HCT116 (cell line): ENCODE results near the gene ANAPC4. TPM values are rescaled to one million over a fixed set of nuclear protein-coding genes. Genes with fewer than 3 reads are reported as not detected.

ENCODE experiments used
- ATAC-seq: fragments of 200-7000 bp; cut with Tn5 transposase; 2 replicates; pipeline ENCODE4 v1.9.1; 2020; ENCODE audit warnings: mild to moderate bottlenecking, moderate library complexity
- BruUV-seq: library from RNA; stranded (reverse); fragments of 400-500 nt; replicated peaks from 2 replicates; lab custom pipeline; 2021; lab: Mats Ljungman, UMichigan
- CTCF ChIA-PET: fragments of 300-600 bp; sonication (Branson Sonifier 250); formaldehyde crosslinking; loops from one replicate; lab custom pipeline; 2021; ENCODE audit warnings: antibody characterized with exemption; lab: Charles Lee
- POLR2A ChIA-PET: fragments of 300-600, 350-600 bp; sonication (Branson Sonifier 250); formaldehyde crosslinking; loops from one replicate; lab custom pipeline; 2021; ENCODE audit warnings: antibody characterized with exemption; lab: Charles Lee
- RAD21 ChIA-PET, 2 experiments: fragments of 300-600 bp; sonication (Branson Sonifier 250); formaldehyde crosslinking; loops; one replicate each; lab custom pipeline; 2023; ENCODE audit warnings: low total read pairs in 2 of 2; ENCODE audit not compliant: uncharacterized antibody in 2 of 2, unreplicated experiment in 2 of 2, low non-redundant PET in 1 of 2; lab: Charles Lee
- DNase-seq: peaks from one replicate; pipeline ENCODE4 v3.0.0-alpha.2; 2010; ENCODE audit warnings: low read depth, low spot score
- H2AFZ ChIP-seq: fragments of 200-600 bp; shearing (Covaris generic), sonication (generic); 2 replicates; pipeline ENCODE4 v1.6.1; 2017; ENCODE audit warnings: low read depth, mixed run types, mixed read lengths, antibody characterized with exemption, low read length; ENCODE audit not compliant: poor library complexity, severe bottlenecking
- H3K27ac ChIP-seq: 2 replicates; pipeline ENCODE4 v1.5.1; 2012; ENCODE audit warnings: low read depth, low read length
- H3K27me3 ChIP-seq: fragments of 200-600 bp; sonication (generic); 2 replicates; pipeline ENCODE4 v1.6.1; 2016; ENCODE audit warnings: mixed run types, low read length, mixed read lengths; ENCODE audit not compliant: insufficient read depth
- H3K36me3 ChIP-seq, 2 experiments: fragments of 200-500 bp in 1 of 2; fragments of 200-600 bp in 1 of 2; sonication (Bioruptor generic) in 1 of 2; sonication (generic) in 1 of 2; 2 replicates each; pipeline versions ENCODE4 v1.5.1 to v1.6.1; 2014 to 2016; ENCODE audit warnings: low read length in 2 of 2, inconsistent platforms in 1 of 2, mixed read lengths in 1 of 2, mixed run types in 1 of 2; ENCODE audit not compliant: insufficient read depth in 2 of 2, control insufficient read depth in 1 of 2
- H3K4me1 ChIP-seq, 2 experiments: fragments of 200-600 bp in 1 of 2; sonication (generic) in 1 of 2; 2 replicates each; pipeline versions ENCODE4 v1.5.1 to v1.6.1; 2012 to 2017; ENCODE audit warnings: low read length in 2 of 2, inconsistent platforms in 1 of 2, mild to moderate bottlenecking in 1 of 2, mixed read lengths in 1 of 2, mixed run types in 1 of 2, moderate library complexity in 1 of 2; ENCODE audit not compliant: insufficient read depth in 2 of 2, control insufficient read depth in 1 of 2
- H3K4me2 ChIP-seq: fragments of 200-600 bp; sonication (generic); 2 replicates; pipeline ENCODE4 v1.6.1; 2017; ENCODE audit warnings: mixed run types, low read length, mixed read lengths
- H3K4me3 ChIP-seq, 2 experiments: fragments of 200-600 bp in 1 of 2; sonication (generic) in 1 of 2; replicated peaks in 1 of 2; 2 replicates each; pipeline ENCODE4 v1.5.1; 2011 to 2016; ENCODE audit warnings: low read length in 2 of 2, control low read depth in 1 of 2, low read depth in 1 of 2, mild to moderate bottlenecking in 1 of 2, mixed read lengths in 1 of 2, mixed run types in 1 of 2
- H3K79me2 ChIP-seq: fragments of 200-600 bp; sonication (generic); 2 replicates; pipeline ENCODE4 v1.6.1; 2017; ENCODE audit warnings: mild to moderate bottlenecking, mixed run types, low read length, moderate library complexity, mixed read lengths; ENCODE audit not compliant: insufficient read depth
- H3K9ac ChIP-seq: fragments of 200-600 bp; sonication (generic); 2 replicates; pipeline ENCODE4 v1.6.1; 2016; ENCODE audit warnings: low read length, mixed read lengths
- H3K9me2 ChIP-seq: fragments of 200-600 bp; sonication (generic), shearing (Covaris generic); 2 replicates; pipeline ENCODE4 v1.6.1; 2017; ENCODE audit warnings: mixed run types, mild to moderate bottlenecking, moderate library complexity; ENCODE audit not compliant: insufficient read depth
- H3K9me3 ChIP-seq, 2 experiments: fragments of 200-500 bp in 1 of 2; fragments of 200-600 bp in 1 of 2; sonication (Bioruptor generic) in 1 of 2; sonication (generic) in 1 of 2; 2 replicates each; pipeline ENCODE4 v1.6.1; 2014 to 2017; ENCODE audit warnings: low read length in 2 of 2, mixed read lengths in 2 of 2, inconsistent platforms in 1 of 2, low read depth in 1 of 2, mild to moderate bottlenecking in 1 of 2, mixed run types in 1 of 2, moderate library complexity in 1 of 2; ENCODE audit not compliant: control insufficient read depth in 1 of 2, insufficient read depth in 1 of 2
- H4K20me1 ChIP-seq: fragments of 200-600 bp; sonication (generic), shearing (Covaris generic); 2 replicates; pipeline ENCODE4 v1.6.1; 2017; ENCODE audit warnings: mixed run types, mild to moderate bottlenecking, moderate library complexity; ENCODE audit not compliant: insufficient read depth
- ATF3 ChIP-seq: IDR thresholded peaks from 2 replicates; pipeline ENCODE4 v1.6.1; 2012
- CEBPB ChIP-seq: IDR thresholded peaks from 2 replicates; pipeline ENCODE4 v1.6.1; 2012; ENCODE audit warnings: low read depth
- EZH2 ChIP-seq: fragments of 200-600 bp; sonication (generic); IDR thresholded peaks from 2 replicates; pipeline ENCODE4 v1.6.1; 2017; ENCODE audit warnings: antibody characterized with exemption, mixed run types
- EZH2phosphoT487 ChIP-seq: fragments of 200-600 bp; IDR thresholded peaks from 2 replicates; pipeline ENCODE4 v1.6.1; 2018; ENCODE audit warnings: antibody characterized with exemption, borderline replicate concordance
- FOSL1 ChIP-seq: IDR thresholded peaks from 2 replicates; pipeline ENCODE4 v1.6.1; 2012; ENCODE audit warnings: low read depth
- MAX ChIP-seq: IDR thresholded peaks from 2 replicates; pipeline ENCODE4 v1.6.1; 2012
- POLR2A ChIP-seq: IDR thresholded peaks from 2 replicates; pipeline ENCODE4 v1.7.0; 2011; ENCODE audit warnings: borderline replicate concordance; ENCODE audit not compliant: insufficient read depth, insufficient read length; ENCODE audit errors: extremely low read depth
- RAD21 ChIP-seq: IDR thresholded peaks from 2 replicates; pipeline ENCODE4 v1.6.1; 2012; ENCODE audit warnings: low read depth, mild to moderate bottlenecking
- SIN3A ChIP-seq: IDR thresholded peaks from 2 replicates; pipeline ENCODE4 v1.6.1; 2012; ENCODE audit warnings: low read depth
- SP1 ChIP-seq: IDR thresholded peaks from 2 replicates; pipeline ENCODE4 v1.6.1; 2012; ENCODE audit warnings: low read depth
- ZBTB33 ChIP-seq: IDR thresholded peaks from 2 replicates; pipeline ENCODE4 v1.6.1; 2011; ENCODE audit warnings: mild to moderate bottlenecking, low read length, moderate library complexity; ENCODE audit not compliant: insufficient replicate concordance; ENCODE audit errors: extremely low read depth
- ZFX ChIP-seq: fragments of 450-650 bp; IDR thresholded peaks from 2 replicates; pipeline ENCODE4 v1.6.1; 2017
- intact Hi-C: fragments of 100-400 bp; cut with micrococcal nuclease; formaldehyde crosslinking; loops from 2 replicates; pipeline ENCODE4 v1.10.0; 2022
- total RNA-seq: library from RNA; stranded (reverse); gene quantifications from one replicate; pipeline ENCODE4 v1.2.1, GENCODE V29; 2021; ENCODE audit not compliant: unreplicated experiment

Gene ANAPC4
- total RNA-seq, 1 experiment from 2014 or later, result 29.2 TPM

- Histone ChIP-seq H3K36me3 (no peaks in the 10 kb centered on the region), H4K20me1 (no peaks in the 10 kb centered on the region), H3K4me3 (no peak overlapping the region), H3K9me3 (no peaks in the 10 kb centered on the region), H3K27ac (no peak overlapping the region), H3K9ac (no peak overlapping the region), H3K4me1 (no peaks in the 10 kb centered on the region), H3K4me2 (no peak overlapping the region), H2AFZ (no peak overlapping the region), H3K9me2 (no peaks in the 10 kb centered on the region), H3K79me2 (no peaks in the 10 kb centered on the region), H3K27me3 (no peaks in the 10 kb centered on the region)
- intact Hi-C loops, result no loop called here
- no TSS peak for BruUV-seq
- DNase-seq (no peak), ATAC-seq (no peak)
- RAD21 ChIA-PET, result no interaction called here
- TF ChIP-seq RAD21 (no peak), ZFX (no peak), FOSL1 (no peak), CEBPB (no peak), EZH2 (no peak), ZBTB33 (no peak), EZH2phosphoT487 (no peak), ATF3 (no peak), MAX (no peak), SIN3A (no peak), SP1 (no peak), POLR2A (no peak)
- POLR2A ChIA-PET, result no interaction called here
- CTCF ChIA-PET, result interaction anchor here (1.8 kb wide), 1 partner anchor 8 kb away, joined by 5 read pairs; no protein-coding TSS in a partner anchor
Measured at GRCh38 chr4:25358515-25359275, 18.4 kb upstream of the ANAPC4 start.
